Measurements from ENCODE around the gene GXYLT2. TPM values are rescaled to one million over a fixed set of nuclear protein-coding genes. Genes with fewer than 3 reads are reported as not detected.

GXYLT2 gene
- total RNA-seq, 1 experiment from 2014 or later, result 4.8 TPM

GRCh38 chr3:72982609-72983366 lies 94.9 kb downstream of the GXYLT2 start:
- H3K4me1 ChIP-seq, result no peaks in the 10 kb centered on the region

DNA sequence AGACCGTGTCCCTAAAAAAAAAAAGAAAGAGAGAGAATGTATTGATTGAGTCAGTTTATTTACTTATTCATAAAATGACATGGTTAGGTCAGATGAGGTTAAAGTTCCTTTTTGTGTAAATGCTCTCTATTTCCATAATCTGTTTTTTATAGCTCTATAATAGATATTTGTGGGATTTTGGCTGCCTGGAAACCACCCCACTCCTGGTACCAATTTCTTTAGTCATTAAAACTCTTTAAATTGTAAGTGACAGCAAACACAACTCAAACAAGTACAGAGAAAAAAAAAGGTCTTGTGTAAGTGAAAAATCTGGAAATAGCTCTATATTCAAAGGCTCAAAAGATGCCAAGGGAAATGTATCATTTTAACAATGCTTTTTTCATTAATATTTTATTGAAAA lies 97.7 kb downstream of the GXYLT2 start:
- no peak overlapping the region for H3K27ac Mint-ChIP-seq (ENCODE audit: unreplicated experiment)
- intact Hi-C loops (cut with micrococcal nuclease; ENCODE audit: unreplicated experiment), result no loop called here
- Histone ChIP-seq H3K4me3 (ENCODE audit: low read depth, low read length) (no peak overlapping the region), H3K4me1 (no peaks in the 10 kb centered on the region), H3K36me3 (ENCODE audit: control insufficient read depth, insufficient read depth, low read length) (no peaks in the 10 kb centered on the region), H3K27me3 (replicated peaks; ENCODE audit: control insufficient read depth, insufficient read depth, low read length) (no peaks in the 10 kb centered on the region), H3K9me3 (peaks cover 9% of the 10 kb centered on the region)
- no peak overlapping the region for H3K4me3 Mint-ChIP-seq (ENCODE audit: unreplicated experiment)
- no peak for TF ChIP-seq CTCF (IDR thresholded peaks at IDR 0.05; ENCODE audit: insufficient read depth in 1 of 2, low read depth in 1 of 2, low read length in 1 of 2, severe bottlenecking in 1 of 2, unreplicated experiment in 1 of 2)
- H3K9me3 Mint-ChIP-seq (ENCODE audit: unreplicated experiment), result peaks cover 18% of the 10 kb centered on the region
- peaks cover 12% of the 10 kb centered on the region for H3K4me1 Mint-ChIP-seq (ENCODE audit: low read depth, unreplicated experiment)
- POLR2A ChIA-PET, result no interaction called here
- BruUV-seq (replicated peaks), result no TSS peak
- no peaks in the 10 kb centered on the region for H3K36me3 Mint-ChIP-seq (ENCODE audit: insufficient read depth, unreplicated experiment)
- H3K27me3 Mint-ChIP-seq (ENCODE audit: insufficient read depth, unreplicated experiment), result no peaks in the 10 kb centered on the region
- DNase-seq, result no peak
- CTCF ChIA-PET, result interaction anchor here (0.7 kb wide), 1 partner anchor 46 kb away, joined by 3 read pairs; no protein-coding TSS in a partner anchor

More at GRCh38 chr3:72982609-72983366, 94.9 kb downstream of the GXYLT2 start:
- Mint-ChIP-seq H3K9me3 (ENCODE audit: unreplicated experiment) (peaks cover 18% of the 10 kb centered on the region), H3K27me3 (ENCODE audit: insufficient read depth, unreplicated experiment) (no peaks in the 10 kb centered on the region), H3K36me3 (ENCODE audit: insufficient read depth, unreplicated experiment) (no peaks in the 10 kb centered on the region), H3K4me3 (ENCODE audit: unreplicated experiment) (no peak overlapping the region), H3K4me1 (ENCODE audit: low read depth, unreplicated experiment) (peaks cover 12% of the 10 kb centered on the region), H3K27ac (ENCODE audit: unreplicated experiment) (no peak overlapping the region)
- H3K9me3 ChIP-seq, result peaks cover 9% of the 10 kb centered on the region
- H3K36me3 ChIP-seq (ENCODE audit: control insufficient read depth, insufficient read depth, low read length), result no peaks in the 10 kb centered on the region
- no peak for DNase-seq
- no peak for TF ChIP-seq CTCF (IDR thresholded peaks at IDR 0.05; ENCODE audit: insufficient read depth in 1 of 2, low read depth in 1 of 2, low read length in 1 of 2, severe bottlenecking in 1 of 2, unreplicated experiment in 1 of 2)
- ChIA-PET POLR2A (no interaction called here), CTCF (no interaction called here)
- intact Hi-C loops (cut with micrococcal nuclease; ENCODE audit: unreplicated experiment), result no loop called here
- H3K27me3 ChIP-seq (replicated peaks; ENCODE audit: control insufficient read depth, insufficient read depth, low read length), result no peaks in the 10 kb centered on the region
- no TSS peak for BruUV-seq (replicated peaks)
- H3K4me3 ChIP-seq (ENCODE audit: low read depth, low read length), result no peak overlapping the region

- H3K4me1 ChIP-seq, result peaks cover 5% of the 10 kb centered on the region; the same call in 1 of the 2 replicates
- Mint-ChIP-seq H3K4me3 (ENCODE audit: unreplicated experiment) (no peak overlapping the region), H3K4me1 (ENCODE audit: low read depth, unreplicated experiment) (peaks cover 14% of the 10 kb centered on the region), H3K27me3 (ENCODE audit: insufficient read depth, unreplicated experiment) (no peaks in the 10 kb centered on the region), H3K27ac (ENCODE audit: unreplicated experiment) (no peak overlapping the region), H3K9me3 (ENCODE audit: unreplicated experiment) (no peaks in the 10 kb centered on the region), H3K36me3 (ENCODE audit: insufficient read depth, unreplicated experiment) (no peaks in the 10 kb centered on the region)
- DNase-seq, result no peak
- ChIA-PET CTCF (no interaction called here), POLR2A (interaction anchor here (0.5 kb wide), 1 partner anchor 13 kb away, joined by 3 read pairs; no protein-coding TSS in a partner anchor)
- H3K4me3 ChIP-seq (ENCODE audit: low read depth, low read length), result no peak overlapping the region
- H3K9me3 ChIP-seq, result peaks cover 1% of the 10 kb centered on the region; the same call in 1 of the 2 replicates
- intact Hi-C loops (cut with micrococcal nuclease; ENCODE audit: unreplicated experiment), result no loop called here
- H3K36me3 ChIP-seq (ENCODE audit: control insufficient read depth, insufficient read depth, low read length), result no peaks in the 10 kb centered on the region
- no TSS peak for BruUV-seq (replicated peaks)
- TF ChIP-seq CTCF (IDR thresholded peaks at IDR 0.05; ENCODE audit: insufficient read depth in 1 of 2, low read depth in 1 of 2, low read length in 1 of 2, severe bottlenecking in 1 of 2, unreplicated experiment in 1 of 2), result no peak
- H3K27me3 ChIP-seq (replicated peaks; ENCODE audit: control insufficient read depth, insufficient read depth, low read length), result no peaks in the 10 kb centered on the region
These were observed 103.0 kb downstream of the GXYLT2 start for GRCh38 chr3:72990701-72991395.

Measured in Caco-2 (cell line).